ENCODE measurements around the gene CCDC91.

CCDC91 gene

GRCh38 chr12:28190321-28191050 is at the start of gene CCDC91:
Gene CCDC91, plus strand, starts transcription at chr12:28190456. Its CDS starts 66,760 bp downstream, at chr12:28257216.
- DNase-seq (ENCODE audit: low read depth): peak; percentile 87

- no peak for DNase-seq (ENCODE audit: low read depth)
These were observed 46.2 kb upstream of the CCDC91 start for GRCh38 chr12:28144059-28144458.

- no peak for DNase-seq (ENCODE audit: low read depth)
These were observed 45.7 kb upstream of the CCDC91 start for GRCh38 chr12:28144532-28144931.

GRCh38 chr12:28145216-28145615 is 45.0 kb upstream of the CCDC91 start:
- no peak for DNase-seq (ENCODE audit: low read depth)

- no peak for DNase-seq (ENCODE audit: low read depth)
These were observed 41.0 kb upstream of the CCDC91 start for GRCh38 chr12:28149279-28149678.

GRCh38 chr12:28156362-28156761 is 33.9 kb upstream of the CCDC91 start:
- DNase-seq (ENCODE audit: low read depth): no peak

- no peak for DNase-seq (ENCODE audit: low read depth)
These were observed 33.5 kb upstream of the CCDC91 start for GRCh38 chr12:28156804-28157203.

- DNase-seq (ENCODE audit: low read depth): no peak
These were observed 31.9 kb upstream of the CCDC91 start for GRCh38 chr12:28158353-28158752.

- no peak for DNase-seq (ENCODE audit: low read depth)
These were observed 30.6 kb upstream of the CCDC91 start for GRCh38 chr12:28159688-28160087.

- DNase-seq (ENCODE audit: low read depth): no peak
These were observed 28.6 kb upstream of the CCDC91 start for GRCh38 chr12:28161697-28162096.

- no peak for DNase-seq (ENCODE audit: low read depth)
These were observed 27.6 kb upstream of the CCDC91 start for GRCh38 chr12:28162697-28163096.

GRCh38 chr12:28164644-28165275 is 25.5 kb upstream of the CCDC91 start:
- no peak for DNase-seq (ENCODE audit: low read depth)

GRCh38 chr12:28167981-28168485 is 22.2 kb upstream of the CCDC91 start:
- no peak for DNase-seq (ENCODE audit: low read depth)

GRCh38 chr12:28171356-28172060 is 18.7 kb upstream of the CCDC91 start:
- DNase-seq (ENCODE audit: low read depth): no peak

GRCh38 chr12:28172434-28173030 is 17.7 kb upstream of the CCDC91 start:
- no peak for DNase-seq (ENCODE audit: low read depth)

- DNase-seq (ENCODE audit: low read depth): no peak
These were observed 16.8 kb upstream of the CCDC91 start for GRCh38 chr12:28173440-28173839.

GRCh38 chr12:28175098-28175589 is 15.1 kb upstream of the CCDC91 start:
- DNase-seq (ENCODE audit: low read depth): no peak

- no peak for DNase-seq (ENCODE audit: low read depth)
These were observed 14.0 kb upstream of the CCDC91 start for GRCh38 chr12:28176295-28176694.

- no peak for DNase-seq (ENCODE audit: low read depth)
These were observed 12.8 kb upstream of the CCDC91 start for GRCh38 chr12:28177461-28177860.

GRCh38 chr12:28177905-28178304 is 12.4 kb upstream of the CCDC91 start:
- no peak for DNase-seq (ENCODE audit: low read depth)

- no peak for DNase-seq (ENCODE audit: low read depth)
These were observed 11.5 kb upstream of the CCDC91 start for GRCh38 chr12:28178775-28179174.

- no peak for DNase-seq (ENCODE audit: low read depth)
These were observed 9.5 kb upstream of the CCDC91 start for GRCh38 chr12:28180786-28181185.

Measured in T-helper 22 cell (primary cell).